Right lobe of liver (tissue), 6 donors: Measurements from ENCODE around the gene COL27A1. TPM values are rescaled to one million over a fixed set of nuclear protein-coding genes. Genes with fewer than 3 reads are reported as not detected.

Source experiments
- ATAC-seq, 4 donors: fragments of 200-7000 bp; cut with Tn5 transposase; one replicate each; pipeline ENCODE4 v1.9.1; 2020; ENCODE audit warnings: mild to moderate bottlenecking in 4 of 4, moderate library complexity in 4 of 4
- DNase-seq, 3 donors: peaks; one replicate each; pipeline ENCODE4 v3.0.0-alpha.2; 2020
- H3K27ac ChIP-seq, 3 donors: fragments of 200-600 bp; one replicate each; pipeline ENCODE4 v1.8.0; 2022
- H3K27me3 ChIP-seq, 2 donors: fragments of 200-600 bp; one replicate each; pipeline ENCODE4 v1.8.0; 2022
- H3K36me3 ChIP-seq, 4 donors: fragments of 200-600 bp; sonication (generic) in 1 of 4; one replicate each; pipeline versions ENCODE4 v1.5.1 to v1.8.0; 2017 to 2022; ENCODE audit warnings: control low read depth in 1 of 4
- H3K4me1 ChIP-seq, 4 donors: fragments of 200-600 bp; sonication (generic) in 1 of 4; one replicate each; pipeline versions ENCODE4 v1.5.1 to v1.8.0; 2017 to 2022; ENCODE audit warnings: control low read depth in 1 of 4
- H3K4me3 ChIP-seq, 3 donors: fragments of 200-600 bp; one replicate each; pipeline ENCODE4 v1.8.0; 2022
- H3K9me3 ChIP-seq, 4 donors: fragments of 200-600 bp; sonication (generic) in 1 of 4; one replicate each; pipeline versions ENCODE4 v1.5.1 to v1.8.0; 2017 to 2022; ENCODE audit warnings: control low read depth in 1 of 4
- CTCF ChIP-seq, 4 donors: fragments of 200-600 bp in 3 of 4; fragments of 450-650 bp in 1 of 4; IDR thresholded peaks; one replicate each; pipeline versions ENCODE4 v1.5.1 to v1.8.0; 2016 to 2022; ENCODE audit warnings: antibody characterized with exemption in 4 of 4, mild to moderate bottlenecking in 2 of 4
- POLR2A ChIP-seq: fragments of 450-650 bp; IDR thresholded peaks from one replicate; pipeline ENCODE4 v1.6.1; 2017; ENCODE audit warnings: antibody characterized with exemption, mild to moderate bottlenecking
- WGBS: methylation state at CpG from one replicate; pipeline ENCODE4 v1.1.6; 2018; ENCODE audit warnings: low coverage, low lambda C conversion rate; ENCODE audit not compliant: insufficient coverage; ENCODE audit errors: missing lambda C conversion rate; 5-methylcytosine and 5-hydroxymethylcytosine counted together
- intact Hi-C, 2 donors: fragments of 100-400 bp; cut with DNase I; formaldehyde crosslinking; loops; one replicate each; pipeline versions ENCODE4 v1.11.2 to v1.14.1; 2022
- total RNA-seq, 6 experiments: library from RNA; depleted of rRNA in 2 of 6; stranded (reverse); fragments of >200 nt in 2 of 6; fragmentation: NEBNext Ultra II Directional in 3 of 6; extraction: Animal tissue kit (Norgen Biotek cat#: 25700) in 3 of 6; gene quantifications; one replicate each; pipeline versions ENCODE4 v1.1.0 to v1.2.4, GENCODE V29; 2016 to 2023
- donor health status: DM: no; HTN: yes; CAD: no.
- donor health status: DM: no; HTN: no; CAD: no.
- donor health status: DM: no; HTN: no; CAD: no.
- donor health status: DM: no; HTN: yes; CAD: no.
- donor health status: DM: no; HTN: yes; CAD: no.

COL27A1 gene
- total RNA-seq, 6 experiments from 2014 or later, result 11.8 to 51.9 (median 29.3) TPM

DNA sequence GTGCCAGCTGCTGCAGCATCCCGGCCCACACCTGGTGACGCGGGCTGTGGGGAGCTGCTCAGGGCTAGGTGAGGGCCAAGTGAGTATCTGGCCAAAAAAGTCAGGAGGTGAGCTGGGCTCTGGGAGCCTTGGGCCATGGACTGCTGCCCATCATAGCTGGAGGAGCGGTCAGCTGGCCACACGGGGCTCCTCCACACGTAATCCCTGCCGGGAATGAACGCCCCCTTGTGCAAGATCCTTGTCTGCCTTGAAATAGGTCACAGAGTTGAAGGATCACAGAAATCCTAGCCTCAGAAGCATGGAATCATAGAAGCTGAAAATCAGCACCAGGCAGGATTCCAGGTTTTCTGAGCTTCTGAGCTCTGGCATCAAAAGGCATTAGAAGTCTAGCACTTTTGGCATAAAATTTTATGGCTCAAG, 16.8 kb upstream of the COL27A1 start:
- no peaks in the 10 kb centered on the region for H3K36me3 ChIP-seq
- no peaks in the 10 kb centered on the region for H3K9me3 ChIP-seq
- intact Hi-C loops, result no loop called here
- TF ChIP-seq CTCF (IDR thresholded peaks at IDR 0.05), result no peak
- no peak for TF ChIP-seq POLR2A
- H3K27me3 ChIP-seq, result no peaks in the 10 kb centered on the region
- DNase-seq, result no peak
- H3K4me1 ChIP-seq, result peaks cover 0 to 7% (median 0%) of the 10 kb centered on the region in 4 donors
- no peak overlapping the region for H3K4me3 ChIP-seq
- H3K27ac ChIP-seq, result no peak overlapping the region
- no peak for ATAC-seq
- no CpG with 5 or more reads among the region's 8 CpGs for WGBS

DNA sequence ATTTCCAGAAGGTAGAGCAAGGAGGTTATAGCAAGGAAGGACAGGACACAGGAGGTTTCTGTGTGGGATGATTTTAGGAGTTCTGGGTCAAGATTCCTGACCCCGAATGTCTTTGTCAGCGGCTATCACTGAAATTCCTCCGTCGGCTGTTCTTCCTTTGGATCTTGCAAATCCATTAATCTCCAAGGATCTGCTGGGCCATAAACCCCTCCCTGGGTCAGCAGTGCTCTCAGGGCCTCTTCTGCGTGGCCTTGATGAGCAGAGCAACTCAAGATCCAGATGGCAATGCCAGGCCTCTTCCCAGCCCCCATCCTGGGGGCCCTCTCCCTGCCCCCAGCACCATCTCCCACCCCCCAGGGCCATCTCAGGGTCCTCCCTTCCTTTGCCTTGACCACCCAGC, 16.3 kb upstream of the COL27A1 start:
- H3K36me3 ChIP-seq, result no peaks in the 10 kb centered on the region
- WGBS, result 50% methylated on average over 1 of the region's 5 CpGs
- no peak for ATAC-seq

GRCh38 chr9:114140401-114140800, 14.9 kb upstream of the COL27A1 start:
- H3K27ac ChIP-seq, result no peak overlapping the region
- H3K4me3 ChIP-seq, result no peak overlapping the region
- DNase-seq, result no peak
- H3K27me3 ChIP-seq, result no peaks in the 10 kb centered on the region
- TF ChIP-seq POLR2A (no peak), CTCF (IDR thresholded peaks at IDR 0.05) (no peak)
- peaks cover 0 to 7% (median 0%) of the 10 kb centered on the region in 4 donors for H3K4me1 ChIP-seq
- intact Hi-C loops, result no loop called here
- H3K9me3 ChIP-seq, result no peaks in the 10 kb centered on the region
- H3K36me3 ChIP-seq, result no peaks in the 10 kb centered on the region
- WGBS, result 83% methylated on average over 2 of the region's 2 CpGs
- ATAC-seq, result no peak

More for the DNA sequence above, 16.3 kb upstream of the COL27A1 start:
- TF ChIP-seq CTCF (IDR thresholded peaks at IDR 0.05), result no peak
- no peak for TF ChIP-seq POLR2A
- no peaks in the 10 kb centered on the region for H3K9me3 ChIP-seq
- intact Hi-C loops, result no loop called here
- H3K27ac ChIP-seq, result no peak overlapping the region
- DNase-seq, result no peak
- peaks cover 0 to 7% (median 0%) of the 10 kb centered on the region in 4 donors for H3K4me1 ChIP-seq
- H3K27me3 ChIP-seq, result no peaks in the 10 kb centered on the region
- no peak overlapping the region for H3K4me3 ChIP-seq

- H3K27ac ChIP-seq, result no peak overlapping the region
- WGBS, result 61% methylated on average over 4 of the region's 4 CpGs
- DNase-seq (no peak), ATAC-seq (no peak)
- H3K36me3 ChIP-seq, result no peaks in the 10 kb centered on the region
- H3K27me3 ChIP-seq, result no peaks in the 10 kb centered on the region
- peaks cover 0 to 7% (median 0%) of the 10 kb centered on the region in 4 donors for H3K4me1 ChIP-seq
- TF ChIP-seq CTCF (IDR thresholded peaks at IDR 0.05), result no peak
- TF ChIP-seq POLR2A, result no peak
- H3K9me3 ChIP-seq, result no peaks in the 10 kb centered on the region
- intact Hi-C loops, result no loop called here
- H3K4me3 ChIP-seq, result no peak overlapping the region
These were observed 14.5 kb upstream of the COL27A1 start for GRCh38 chr9:114140850-114141249.
